Measurements from ENCODE around the gene CHRNA4. TPM values are rescaled to one million over a fixed set of nuclear protein-coding genes. Genes with fewer than 3 reads are reported as not detected.

CHRNA4 gene
- total RNA-seq, 1 experiment from 2014 or later = 2.4 TPM

DNA sequence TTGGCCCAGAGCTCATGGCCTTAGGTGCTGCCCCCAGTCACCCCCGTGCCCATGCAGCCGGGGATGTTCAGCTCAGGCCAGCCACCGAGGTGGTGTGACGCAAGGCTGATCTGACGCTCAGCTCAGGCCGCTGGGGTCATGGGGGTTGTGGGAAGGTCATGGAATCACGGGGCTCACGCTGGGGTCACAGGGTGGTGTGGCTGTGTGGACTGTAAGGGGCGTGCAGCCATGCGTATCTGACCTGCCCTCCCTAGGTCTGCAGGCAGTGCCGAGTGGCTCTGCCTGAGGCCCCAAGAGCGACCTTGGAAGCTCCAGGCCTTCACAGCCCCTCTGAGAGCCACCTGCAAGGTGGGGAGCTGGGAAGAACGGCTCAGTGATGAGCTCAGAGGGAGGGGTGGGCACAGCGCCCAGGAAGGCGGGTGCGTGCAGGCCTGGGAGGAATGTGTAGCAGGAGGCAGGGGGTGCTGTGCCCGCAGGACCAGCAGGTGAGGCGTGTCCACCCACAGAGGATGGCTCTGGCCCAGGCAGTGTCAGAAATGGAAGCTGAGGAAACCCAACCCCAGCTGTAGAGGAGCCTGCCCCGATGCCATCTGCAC is 27.8 kb downstream of the CHRNA4 start:
- in situ Hi-C loops (cut with HindIII; ENCODE audit: low pct_unique_long_range_greater_than_20kb, low sequenced_read_pairs) = no loop called here
- no peak for TF ChIP-seq POLR2AphosphoS5 (IDR thresholded peaks at IDR 0.05; ENCODE audit: low read depth, low read length)
- TF ChIP-seq TCF7L2 (IDR thresholded peaks at IDR 0.05; ENCODE audit: low read depth, low read length) = no peak
- no peak for TF ChIP-seq SIN3A (IDR thresholded peaks at IDR 0.05; ENCODE audit: borderline replicate concordance, insufficient read depth, low read depth, low read length)
- TF ChIP-seq, protein P1, sequence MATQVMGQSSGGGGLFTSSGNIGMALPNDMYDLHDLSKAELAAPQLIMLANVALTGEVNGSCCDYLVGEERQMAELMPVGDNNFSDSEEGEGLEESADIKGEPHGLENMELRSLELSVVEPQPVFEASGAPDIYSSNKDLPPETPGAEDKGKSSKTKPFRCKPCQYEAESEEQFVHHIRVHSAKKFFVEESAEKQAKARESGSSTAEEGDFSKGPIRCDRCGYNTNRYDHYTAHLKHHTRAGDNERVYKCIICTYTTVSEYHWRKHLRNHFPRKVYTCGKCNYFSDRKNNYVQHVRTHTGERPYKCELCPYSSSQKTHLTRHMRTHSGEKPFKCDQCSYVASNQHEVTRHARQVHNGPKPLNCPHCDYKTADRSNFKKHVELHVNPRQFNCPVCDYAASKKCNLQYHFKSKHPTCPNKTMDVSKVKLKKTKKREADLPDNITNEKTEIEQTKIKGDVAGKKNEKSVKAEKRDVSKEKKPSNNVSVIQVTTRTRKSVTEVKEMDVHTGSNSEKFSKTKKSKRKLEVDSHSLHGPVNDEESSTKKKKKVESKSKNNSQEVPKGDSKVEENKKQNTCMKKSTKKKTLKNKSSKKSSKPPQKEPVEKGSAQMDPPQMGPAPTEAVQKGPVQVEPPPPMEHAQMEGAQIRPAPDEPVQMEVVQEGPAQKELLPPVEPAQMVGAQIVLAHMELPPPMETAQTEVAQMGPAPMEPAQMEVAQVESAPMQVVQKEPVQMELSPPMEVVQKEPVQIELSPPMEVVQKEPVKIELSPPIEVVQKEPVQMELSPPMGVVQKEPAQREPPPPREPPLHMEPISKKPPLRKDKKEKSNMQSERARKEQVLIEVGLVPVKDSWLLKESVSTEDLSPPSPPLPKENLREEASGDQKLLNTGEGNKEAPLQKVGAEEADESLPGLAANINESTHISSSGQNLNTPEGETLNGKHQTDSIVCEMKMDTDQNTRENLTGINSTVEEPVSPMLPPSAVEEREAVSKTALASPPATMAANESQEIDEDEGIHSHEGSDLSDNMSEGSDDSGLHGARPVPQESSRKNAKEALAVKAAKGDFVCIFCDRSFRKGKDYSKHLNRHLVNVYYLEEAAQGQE (IDR thresholded peaks at IDR 0.05; ENCODE audit: insufficient read depth in 1 of 2, low read depth in 2 of 2, low read length in 1 of 2) = no peak
- TF ChIP-seq, protein P2, sequence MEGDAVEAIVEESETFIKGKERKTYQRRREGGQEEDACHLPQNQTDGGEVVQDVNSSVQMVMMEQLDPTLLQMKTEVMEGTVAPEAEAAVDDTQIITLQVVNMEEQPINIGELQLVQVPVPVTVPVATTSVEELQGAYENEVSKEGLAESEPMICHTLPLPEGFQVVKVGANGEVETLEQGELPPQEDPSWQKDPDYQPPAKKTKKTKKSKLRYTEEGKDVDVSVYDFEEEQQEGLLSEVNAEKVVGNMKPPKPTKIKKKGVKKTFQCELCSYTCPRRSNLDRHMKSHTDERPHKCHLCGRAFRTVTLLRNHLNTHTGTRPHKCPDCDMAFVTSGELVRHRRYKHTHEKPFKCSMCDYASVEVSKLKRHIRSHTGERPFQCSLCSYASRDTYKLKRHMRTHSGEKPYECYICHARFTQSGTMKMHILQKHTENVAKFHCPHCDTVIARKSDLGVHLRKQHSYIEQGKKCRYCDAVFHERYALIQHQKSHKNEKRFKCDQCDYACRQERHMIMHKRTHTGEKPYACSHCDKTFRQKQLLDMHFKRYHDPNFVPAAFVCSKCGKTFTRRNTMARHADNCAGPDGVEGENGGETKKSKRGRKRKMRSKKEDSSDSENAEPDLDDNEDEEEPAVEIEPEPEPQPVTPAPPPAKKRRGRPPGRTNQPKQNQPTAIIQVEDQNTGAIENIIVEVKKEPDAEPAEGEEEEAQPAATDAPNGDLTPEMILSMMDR (IDR thresholded peaks at IDR 0.05) = no peak
- no peak overlapping the region for H3K27ac ChIP-seq (ENCODE audit: low read length)
- ATAC-seq (no peak), DNase-seq (ENCODE audit: low read depth, low spot score) (no peak)
- no TSS peak for BruUV-seq (replicated peaks)
- ChIA-PET POLR2A (no interaction called here), CTCF (no interaction called here)
- H3K4me3 ChIP-seq (ENCODE audit: low read depth in 2 of 2, low read length in 2 of 2) = no peak overlapping the region
- no peaks in the 10 kb centered on the region for H3K4me1 ChIP-seq (ENCODE audit: control insufficient read depth, insufficient read depth, low read length)
- H3K36me3 ChIP-seq (ENCODE audit: control insufficient read depth, insufficient read depth, low read length) = no peaks in the 10 kb centered on the region
- no peaks in the 10 kb centered on the region for H3K27me3 ChIP-seq (ENCODE audit: control insufficient read depth, insufficient read depth, low read length)
- no peaks in the 10 kb centered on the region for H3K9me3 ChIP-seq (ENCODE audit: control insufficient read depth, insufficient read depth, low read depth, low read length)
- intact Hi-C loops (cut with micrococcal nuclease; ENCODE audit: unreplicated experiment) = no loop called here

DNA sequence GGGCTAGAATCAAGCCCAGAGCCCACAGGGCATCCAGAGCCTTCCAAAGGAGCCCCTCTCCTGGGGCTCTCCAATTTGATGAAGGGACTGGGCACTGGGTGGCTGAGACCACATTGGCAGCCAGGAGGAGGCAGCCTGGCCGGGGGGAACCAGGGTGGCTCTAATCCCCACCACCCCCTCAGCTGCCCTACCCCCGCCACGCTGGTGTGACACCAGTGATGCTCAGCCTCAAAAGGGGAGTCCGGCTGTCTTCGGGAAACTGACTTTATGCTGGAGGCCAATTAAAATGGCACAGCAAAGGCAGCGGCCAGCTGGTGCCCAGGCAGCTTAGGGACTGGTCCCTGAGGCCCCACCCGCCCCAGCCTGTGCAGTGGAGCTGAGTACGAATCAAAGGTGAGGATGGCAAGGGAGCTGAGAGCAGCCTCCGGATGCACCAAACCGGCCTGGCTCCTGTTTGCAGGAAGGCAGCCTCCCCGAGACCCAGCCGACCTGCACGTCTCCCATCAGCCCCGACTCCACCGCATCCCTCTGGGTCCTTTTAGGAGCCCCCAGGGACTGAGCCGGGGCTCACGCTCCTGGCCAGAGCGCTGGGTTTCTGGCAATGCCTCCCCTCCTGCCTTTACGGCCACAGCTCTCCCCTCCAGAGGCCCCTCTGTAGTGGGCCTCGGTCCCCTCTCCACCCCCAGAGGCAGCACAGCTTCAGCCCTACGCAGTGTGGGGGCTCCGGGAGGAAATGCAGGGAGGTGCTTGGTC is 28.5 kb downstream of the CHRNA4 start:
- intact Hi-C loops (cut with micrococcal nuclease; ENCODE audit: unreplicated experiment) = no loop called here
- H3K9me3 ChIP-seq (ENCODE audit: control insufficient read depth, insufficient read depth, low read depth, low read length) = no peaks in the 10 kb centered on the region
- no peak overlapping the region for H3K27ac ChIP-seq (ENCODE audit: low read length)
- ChIA-PET CTCF (no interaction called here), POLR2A (no interaction called here)
- H3K27me3 ChIP-seq (ENCODE audit: control insufficient read depth, insufficient read depth, low read length) = no peaks in the 10 kb centered on the region
- no peaks in the 10 kb centered on the region for H3K36me3 ChIP-seq (ENCODE audit: control insufficient read depth, insufficient read depth, low read length)
- no peak for DNase-seq (ENCODE audit: low read depth, low spot score)
- ATAC-seq = no peak
- BruUV-seq (replicated peaks) = no TSS peak
- no peaks in the 10 kb centered on the region for H3K4me1 ChIP-seq (ENCODE audit: control insufficient read depth, insufficient read depth, low read length)
- no peak overlapping the region for H3K4me3 ChIP-seq (ENCODE audit: low read depth in 2 of 2, low read length in 2 of 2)
- TF ChIP-seq POLR2AphosphoS5 (IDR thresholded peaks at IDR 0.05; ENCODE audit: low read depth, low read length) (no peak), SIN3A (IDR thresholded peaks at IDR 0.05; ENCODE audit: borderline replicate concordance, insufficient read depth, low read depth, low read length) (no peak), TCF7L2 (IDR thresholded peaks at IDR 0.05; ENCODE audit: low read depth, low read length) (no peak)
- TF ChIP-seq, protein P2 (IDR thresholded peaks at IDR 0.05) = no peak
- TF ChIP-seq, protein P1 (IDR thresholded peaks at IDR 0.05; ENCODE audit: insufficient read depth in 1 of 2, low read depth in 2 of 2, low read length in 1 of 2) = no peak
- in situ Hi-C loops (cut with HindIII; ENCODE audit: low pct_unique_long_range_greater_than_20kb, low sequenced_read_pairs) = no loop called here
